ENCODE measurements around the gene CARMIL3. TPM values are rescaled to one million over a fixed set of nuclear protein-coding genes. Genes with fewer than 3 reads are reported as not detected.
"Not testable (repeated sequence)": the region's sequence is repeated elsewhere in the genome, so short reads cannot be mapped to it uniquely, and the experiment has no call there.

The CARMIL3 gene, protein sequence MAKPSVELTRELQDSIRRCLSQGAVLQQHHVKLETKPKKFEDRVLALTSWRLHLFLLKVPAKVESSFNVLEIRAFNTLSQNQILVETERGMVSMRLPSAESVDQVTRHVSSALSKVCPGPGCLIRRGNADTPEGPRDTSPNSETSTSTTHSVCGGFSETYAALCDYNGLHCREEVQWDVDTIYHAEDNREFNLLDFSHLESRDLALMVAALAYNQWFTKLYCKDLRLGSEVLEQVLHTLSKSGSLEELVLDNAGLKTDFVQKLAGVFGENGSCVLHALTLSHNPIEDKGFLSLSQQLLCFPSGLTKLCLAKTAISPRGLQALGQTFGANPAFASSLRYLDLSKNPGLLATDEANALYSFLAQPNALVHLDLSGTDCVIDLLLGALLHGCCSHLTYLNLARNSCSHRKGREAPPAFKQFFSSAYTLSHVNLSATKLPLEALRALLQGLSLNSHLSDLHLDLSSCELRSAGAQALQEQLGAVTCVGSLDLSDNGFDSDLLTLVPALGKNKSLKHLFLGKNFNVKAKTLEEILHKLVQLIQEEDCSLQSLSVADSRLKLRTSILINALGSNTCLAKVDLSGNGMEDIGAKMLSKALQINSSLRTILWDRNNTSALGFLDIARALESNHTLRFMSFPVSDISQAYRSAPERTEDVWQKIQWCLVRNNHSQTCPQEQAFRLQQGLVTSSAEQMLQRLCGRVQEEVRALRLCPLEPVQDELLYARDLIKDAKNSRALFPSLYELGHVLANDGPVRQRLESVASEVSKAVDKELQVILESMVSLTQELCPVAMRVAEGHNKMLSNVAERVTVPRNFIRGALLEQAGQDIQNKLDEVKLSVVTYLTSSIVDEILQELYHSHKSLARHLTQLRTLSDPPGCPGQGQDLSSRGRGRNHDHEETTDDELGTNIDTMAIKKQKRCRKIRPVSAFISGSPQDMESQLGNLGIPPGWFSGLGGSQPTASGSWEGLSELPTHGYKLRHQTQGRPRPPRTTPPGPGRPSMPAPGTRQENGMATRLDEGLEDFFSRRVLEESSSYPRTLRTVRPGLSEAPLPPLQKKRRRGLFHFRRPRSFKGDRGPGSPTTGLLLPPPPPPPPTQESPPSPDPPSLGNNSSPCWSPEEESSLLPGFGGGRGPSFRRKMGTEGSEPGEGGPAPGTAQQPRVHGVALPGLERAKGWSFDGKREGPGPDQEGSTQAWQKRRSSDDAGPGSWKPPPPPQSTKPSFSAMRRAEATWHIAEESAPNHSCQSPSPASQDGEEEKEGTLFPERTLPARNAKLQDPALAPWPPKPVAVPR (N-terminal part only)
- total RNA-seq = under 1 TPM in 3 of 4 donors, not detected in 1; 0.42 to 0.60 (median 0.44) TPM

DNA sequence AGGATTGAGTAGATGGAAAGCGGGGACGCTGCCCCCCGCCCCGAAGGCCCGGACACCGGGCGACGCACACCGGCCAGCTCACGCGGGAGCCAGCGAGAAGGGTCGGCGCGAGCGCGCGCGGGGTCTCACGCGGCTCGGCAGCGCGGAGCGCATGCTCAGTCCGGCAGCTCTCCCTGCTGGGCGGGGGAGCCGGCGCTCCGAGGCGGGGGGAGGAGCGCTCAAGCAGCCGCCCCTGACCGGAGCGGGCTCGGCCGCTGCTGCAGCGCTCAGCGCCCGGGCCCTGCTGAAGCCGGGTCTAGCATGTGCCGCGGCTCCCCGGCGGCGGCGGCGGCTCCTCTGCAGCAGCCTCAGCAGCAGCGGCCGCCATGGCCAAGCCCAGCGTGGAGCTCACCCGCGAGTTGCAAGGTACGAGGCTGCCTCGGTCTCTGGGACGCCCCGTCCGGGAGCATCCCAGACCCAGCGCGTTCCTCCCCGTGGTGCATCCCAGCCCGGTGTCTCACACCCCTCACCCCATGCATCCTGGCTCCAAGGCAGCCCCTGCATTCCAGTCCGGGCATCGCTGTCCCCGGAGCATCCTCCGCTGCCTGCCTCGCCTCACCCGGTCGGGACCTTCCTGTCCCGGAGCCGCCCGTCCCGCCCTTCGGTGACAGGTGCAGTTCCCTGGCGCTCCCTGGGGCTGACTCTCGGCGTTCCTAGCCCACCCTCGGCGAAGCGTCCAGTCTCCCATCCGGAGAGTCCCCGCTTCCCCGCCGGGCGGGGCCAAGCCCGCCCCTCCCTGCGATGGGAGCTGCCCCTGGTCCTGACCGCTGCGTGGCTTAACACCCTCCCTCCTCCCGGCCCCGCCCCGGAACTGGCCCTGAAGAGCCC, at the start of gene CARMIL3:
Gene CARMIL3 (plus strand): TSS at position 221 of the 867 bp plus-strand sequence. CDS start 145 bp downstream, at position 366.
- no peak for DNase-seq (ENCODE audit: low spot score in 2 of 2)
- peak within 1 kb of the TSS in 3 of 4 donors; percentile 51 to 71 (median 63) for H3K27ac ChIP-seq
- H3K27me3 ChIP-seq = no peaks in the 10 kb centered on the region
- peak within 1 kb of the TSS; percentile 43 to 75 (median 67) for H3K4me3 ChIP-seq
- no peaks in the 10 kb centered on the region for H3K36me3 ChIP-seq
- H3K4me1 ChIP-seq = peaks cover 0 to 15% (median 12%) of the 10 kb centered on the region in 4 donors
- 1% methylated on average over 47 to 89 of the region's 92 CpGs for WGBS, 2 donors
- no peaks in the 10 kb centered on the region for H3K9me3 ChIP-seq
- TF ChIP-seq EP300 (IDR thresholded peaks at IDR 0.05) (no peak), POLR2A (IDR thresholded peaks at IDR 0.05) (no peak)
- TF ChIP-seq, protein P1, sequence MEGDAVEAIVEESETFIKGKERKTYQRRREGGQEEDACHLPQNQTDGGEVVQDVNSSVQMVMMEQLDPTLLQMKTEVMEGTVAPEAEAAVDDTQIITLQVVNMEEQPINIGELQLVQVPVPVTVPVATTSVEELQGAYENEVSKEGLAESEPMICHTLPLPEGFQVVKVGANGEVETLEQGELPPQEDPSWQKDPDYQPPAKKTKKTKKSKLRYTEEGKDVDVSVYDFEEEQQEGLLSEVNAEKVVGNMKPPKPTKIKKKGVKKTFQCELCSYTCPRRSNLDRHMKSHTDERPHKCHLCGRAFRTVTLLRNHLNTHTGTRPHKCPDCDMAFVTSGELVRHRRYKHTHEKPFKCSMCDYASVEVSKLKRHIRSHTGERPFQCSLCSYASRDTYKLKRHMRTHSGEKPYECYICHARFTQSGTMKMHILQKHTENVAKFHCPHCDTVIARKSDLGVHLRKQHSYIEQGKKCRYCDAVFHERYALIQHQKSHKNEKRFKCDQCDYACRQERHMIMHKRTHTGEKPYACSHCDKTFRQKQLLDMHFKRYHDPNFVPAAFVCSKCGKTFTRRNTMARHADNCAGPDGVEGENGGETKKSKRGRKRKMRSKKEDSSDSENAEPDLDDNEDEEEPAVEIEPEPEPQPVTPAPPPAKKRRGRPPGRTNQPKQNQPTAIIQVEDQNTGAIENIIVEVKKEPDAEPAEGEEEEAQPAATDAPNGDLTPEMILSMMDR (IDR thresholded peaks at IDR 0.05) = peak in 1 of 5 experiments; percentile 13

DNA sequence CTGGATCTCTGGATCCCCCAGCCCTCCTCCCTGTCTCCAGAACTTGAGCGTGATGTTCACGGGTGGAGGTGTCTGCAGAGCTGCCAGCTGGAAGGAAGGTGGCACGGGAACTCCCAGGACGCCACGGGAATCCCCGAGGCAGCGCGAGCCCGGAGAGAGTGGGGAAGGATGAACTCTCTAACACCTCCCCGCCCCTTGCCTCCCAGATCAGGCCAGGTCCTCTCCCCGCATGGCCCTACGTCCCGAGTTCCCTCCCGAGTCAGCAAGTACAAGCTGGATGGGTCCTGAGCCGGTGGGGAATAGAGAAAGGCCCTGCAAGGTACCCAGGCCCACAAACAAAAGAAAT, 45.4 kb upstream of the CARMIL3 start:
- Histone ChIP-seq H3K27ac (peak overlapping the region in 1 of 4 donors; percentile 62), H3K4me3 (peak overlapping the region in 3 of 4 donors; percentile 34 to 49 (median 47))
- H3K36me3 ChIP-seq; H3K27me3 ChIP-seq; H3K9me3 ChIP-seq; DNase-seq (ENCODE audit: low spot score in 2 of 2); H3K4me1 ChIP-seq: not testable (repeated sequence)
- 6% methylated on average over 5 of the region's 15 CpGs; no CpG with 5 or more reads in 1 of the 2 donors for WGBS, 2 donors

DNA sequence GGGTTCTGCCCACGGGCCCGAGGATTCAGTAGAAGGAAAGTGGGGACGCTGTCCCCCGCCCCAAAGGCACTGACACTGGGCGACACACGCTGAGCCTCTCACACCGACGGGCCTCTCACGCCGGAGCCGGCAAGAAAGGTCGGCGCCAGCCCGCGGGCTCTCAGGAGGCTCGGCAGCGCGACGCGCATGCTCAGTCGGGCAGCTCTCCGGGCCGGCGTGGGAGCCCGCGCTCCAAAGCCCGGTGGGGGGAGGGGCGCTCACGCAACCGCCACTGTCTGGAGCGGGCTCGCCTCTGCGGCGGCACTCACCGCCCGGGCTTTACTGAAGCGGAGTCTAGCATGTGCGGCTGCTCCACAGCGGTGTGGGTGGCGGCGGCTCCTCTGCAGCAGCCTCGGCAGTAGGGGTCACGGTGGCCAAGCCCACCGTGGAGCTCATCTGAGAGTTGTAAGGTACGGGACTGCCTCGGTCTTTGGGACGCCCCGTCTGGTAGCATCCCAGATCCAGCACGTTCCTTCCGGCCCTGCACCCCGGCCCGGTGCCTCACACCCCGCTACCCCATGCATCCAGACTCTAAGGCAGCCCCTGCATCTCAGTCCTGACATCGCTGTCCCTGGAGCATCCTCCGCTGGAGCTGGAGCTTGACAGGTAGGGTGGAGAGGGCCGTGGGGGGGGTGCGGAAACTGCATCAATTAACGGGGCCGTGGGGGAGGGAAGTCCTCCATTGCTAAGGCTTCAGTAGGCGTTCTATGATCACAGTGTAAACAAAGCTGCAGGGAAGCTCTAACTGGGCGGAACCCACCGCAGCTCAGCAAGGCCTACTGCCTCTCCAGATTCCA, 44.8 kb upstream of the CARMIL3 start:
- H3K27me3 ChIP-seq; DNase-seq (ENCODE audit: low spot score in 2 of 2); H3K9me3 ChIP-seq; H3K36me3 ChIP-seq: not testable (repeated sequence)
- H3K4me1 ChIP-seq = peaks cover 0 to 11% (median 2%) of the 10 kb centered on the region in 4 donors
- WGBS, 2 donors = 9 to 35% methylated on average over 11 of the region's 62 CpGs
- peak overlapping the region in 3 of 4 donors; percentile 29 to 62 (median 43) for H3K27ac ChIP-seq
- H3K4me3 ChIP-seq = peak overlapping the region in 3 of 4 donors; percentile 34 to 49 (median 47)

DNA sequence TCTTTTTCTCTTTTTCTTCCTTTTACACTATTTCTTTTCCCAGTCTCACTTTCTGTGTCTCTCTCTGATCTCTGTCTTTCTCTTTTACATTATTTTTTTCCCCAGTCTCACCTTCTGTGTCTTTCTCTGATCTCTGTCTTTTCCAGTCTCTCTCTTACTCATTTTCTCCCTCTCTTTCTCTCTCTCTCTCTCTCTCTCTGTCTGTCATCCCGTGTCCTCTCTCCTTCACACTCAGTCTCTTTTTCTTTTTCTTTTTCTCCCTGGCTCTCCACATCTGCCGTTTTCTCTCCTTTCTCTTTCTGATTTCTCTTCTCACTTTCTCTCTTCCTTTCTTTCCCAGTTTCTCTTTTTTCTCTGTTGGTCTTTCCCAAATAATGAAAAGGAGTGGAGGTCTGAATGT, 40.8 kb upstream of the CARMIL3 start:
- Histone ChIP-seq H3K4me1 (peaks cover 0 to 37% (median 10%) of the 10 kb centered on the region in 4 donors), H3K9me3 (no peaks in the 10 kb centered on the region), H3K27me3 (no peaks in the 10 kb centered on the region), H3K4me3 (no peak overlapping the region), H3K27ac (peak overlapping the region in 1 of 4 donors; percentile 36), H3K36me3 (no peaks in the 10 kb centered on the region)
- 79 to 84% methylated on average over 2 of the region's 2 CpGs for WGBS, 2 donors
- DNase-seq (ENCODE audit: low spot score in 2 of 2) = no peak
- TF ChIP-seq POLR2A (IDR thresholded peaks at IDR 0.05) (no peak), EP300 (IDR thresholded peaks at IDR 0.05) (no peak)
- TF ChIP-seq, protein P1 (IDR thresholded peaks at IDR 0.05) = no peak

DNA sequence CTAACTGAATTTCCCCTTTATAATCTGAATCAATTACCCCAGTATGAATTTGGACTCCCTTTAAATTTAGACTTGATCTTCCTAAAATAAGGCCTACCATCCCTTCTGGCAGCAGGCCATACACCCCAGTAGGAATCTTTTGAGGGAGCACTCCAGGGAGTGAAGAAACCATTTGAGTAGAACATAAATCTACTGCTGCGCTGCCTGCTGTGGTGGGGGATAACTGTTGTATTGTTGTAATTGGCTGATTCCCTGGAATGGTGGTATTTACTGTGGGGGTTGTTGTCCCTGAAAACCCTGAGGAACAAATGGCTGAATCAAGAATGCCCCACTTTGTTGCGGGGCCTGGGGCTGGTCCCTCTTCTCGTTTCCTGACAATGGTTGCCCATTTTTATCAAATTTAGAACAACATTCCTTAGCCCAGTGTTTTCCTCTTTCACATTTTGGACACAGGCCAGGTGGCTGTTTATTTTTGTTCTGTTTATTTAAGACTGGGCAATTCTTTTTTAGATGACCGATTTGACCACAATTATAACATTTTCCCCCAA, 39.0 kb upstream of the CARMIL3 start:
- H3K27ac ChIP-seq = peak overlapping the region in 3 of 4 donors; percentile 26 to 77 (median 34)
- peak in 1 of 2 donors; percentile 33 for TF ChIP-seq EP300 (IDR thresholded peaks at IDR 0.05)

More for the DNA sequence above, 39.0 kb upstream of the CARMIL3 start:
- H3K27me3 ChIP-seq; H3K36me3 ChIP-seq; H3K9me3 ChIP-seq; DNase-seq (ENCODE audit: low spot score in 2 of 2); H3K4me3 ChIP-seq: not testable (repeated sequence)
- peaks cover 0 to 37% (median 10%) of the 10 kb centered on the region in 4 donors for H3K4me1 ChIP-seq
- WGBS, 2 donors = 20 to 42% methylated on average over 4 of the region's 4 CpGs
